MM.1S (cell line): Measurements from ENCODE around the gene CMTM8.

ENCODE experiments used
- DNase-seq: peaks from one replicate; pipeline ENCODE4 v3.0.0-alpha.2; 2015
- H2AFZ ChIP-seq: fragments of 300-600 bp; sonication (generic); 2 replicates; pipeline ENCODE4 v1.6.0; 2016; ENCODE audit warnings: antibody characterized with exemption, low read length
- H3F3A ChIP-seq: fragments of 300-600 bp; sonication (generic); 2 replicates; pipeline ENCODE4 v1.6.1; 2016; ENCODE audit warnings: mild to moderate bottlenecking, antibody characterized with exemption, low read length, moderate library complexity, mixed read lengths; ENCODE audit not compliant: insufficient read depth
- H3K27ac ChIP-seq: fragments of 300-600 bp; sonication (generic); 2 replicates; pipeline ENCODE4 v1.5.1; 2016; ENCODE audit warnings: mild to moderate bottlenecking, low read length
- H3K27me3 ChIP-seq: fragments of 300-600 bp; sonication (generic); replicated peaks from 2 replicates; pipeline ENCODE4 v1.6.0; 2016; ENCODE audit warnings: low read length; ENCODE audit not compliant: insufficient read depth
- H3K36me3 ChIP-seq: fragments of 300-600 bp; sonication (generic); replicated peaks from 2 replicates; pipeline ENCODE4 v1.6.1; 2016; ENCODE audit warnings: mild to moderate bottlenecking, low read length, mixed read lengths; ENCODE audit not compliant: insufficient read depth
- H3K4me1 ChIP-seq: fragments of 300-600 bp; sonication (generic); 2 replicates; pipeline ENCODE4 v1.6.1; 2016; ENCODE audit warnings: low read length, mixed read lengths
- H3K4me2 ChIP-seq: fragments of 300-600 bp; sonication (generic); 2 replicates; pipeline ENCODE4 v1.6.0; 2016; ENCODE audit warnings: low read depth, low read length
- H3K4me3 ChIP-seq: fragments of 300-600 bp; sonication (generic); 2 replicates; pipeline ENCODE4 v1.5.1; 2016; ENCODE audit warnings: low read length, mixed read lengths
- H3K79me2 ChIP-seq: fragments of 300-600 bp; sonication (generic); 2 replicates; pipeline ENCODE4 v1.6.1; 2016; ENCODE audit warnings: mixed run types, low read length, mixed read lengths
- H3K9ac ChIP-seq: fragments of 300-600 bp; sonication (generic); 2 replicates; pipeline ENCODE4 v1.6.1; 2016; ENCODE audit warnings: low read length, mixed read lengths
- H3K9me2 ChIP-seq: fragments of 300-600 bp; sonication (generic); replicated peaks from 2 replicates; pipeline ENCODE4 v1.6.1; 2016; ENCODE audit warnings: mild to moderate bottlenecking, low read length, mixed read lengths; ENCODE audit not compliant: insufficient read depth
- H3K9me3 ChIP-seq: fragments of 300-600 bp; sonication (generic); replicated peaks from 2 replicates; pipeline ENCODE4 v1.6.1; 2016; ENCODE audit warnings: mild to moderate bottlenecking, low read length, mixed read lengths; ENCODE audit not compliant: insufficient read depth
- H4K20me1 ChIP-seq: fragments of 300-600 bp; sonication (generic); 2 replicates; pipeline ENCODE4 v1.6.1; 2016; ENCODE audit warnings: mild to moderate bottlenecking, low read length, moderate library complexity, mixed read lengths; ENCODE audit not compliant: insufficient read depth
- CTCF ChIP-seq: fragments of 300-600 bp; sonication (generic); IDR thresholded peaks from 2 replicates; pipeline ENCODE4 v1.5.1; 2016; ENCODE audit warnings: antibody characterized with exemption, low read length, mixed read lengths
- EZH2 ChIP-seq: fragments of 300-600 bp; sonication (generic); optimal IDR thresholded peaks from 2 replicates; pipeline ENCODE3; 2017; ENCODE audit warnings: low read depth, mild to moderate bottlenecking, antibody characterized with exemption, low read length, mixed read lengths
- EZH2phosphoT487 ChIP-seq: fragments of 300-600 bp; sonication (generic); IDR thresholded peaks from 2 replicates; pipeline ENCODE4 v1.6.1; 2018; ENCODE audit warnings: antibody characterized with exemption, low read length

The CMTM8 gene

GRCh38 chr3:32303977-32304881, 65.7 kb downstream of the CMTM8 start:
- Histone ChIP-seq H2AFZ (no peak overlapping the region), H3K4me3 (no peak overlapping the region), H4K20me1 (no peaks in the 10 kb centered on the region), H3K4me2 (no peak overlapping the region), H3F3A (no peaks in the 10 kb centered on the region), H3K27me3 (no peaks in the 10 kb centered on the region), H3K9me2 (no peaks in the 10 kb centered on the region), H3K27ac (no peak overlapping the region), H3K4me1 (no peaks in the 10 kb centered on the region), H3K9ac (no peak overlapping the region), H3K36me3 (no peaks in the 10 kb centered on the region), H3K9me3 (no peaks in the 10 kb centered on the region), H3K79me2 (no peaks in the 10 kb centered on the region)
- TF ChIP-seq EZH2phosphoT487 = no peak
- TF ChIP-seq CTCF = no peak
- TF ChIP-seq EZH2 = no peak
- no peak for DNase-seq

- Histone ChIP-seq H3K9ac (no peak overlapping the region), H3K79me2 (no peaks in the 10 kb centered on the region), H2AFZ (no peak overlapping the region), H3K27ac (no peak overlapping the region), H4K20me1 (no peaks in the 10 kb centered on the region), H3F3A (no peaks in the 10 kb centered on the region), H3K9me2 (no peaks in the 10 kb centered on the region), H3K4me3 (no peak overlapping the region), H3K4me2 (no peak overlapping the region), H3K27me3 (no peaks in the 10 kb centered on the region), H3K4me1 (no peaks in the 10 kb centered on the region), H3K36me3 (no peaks in the 10 kb centered on the region), H3K9me3 (no peaks in the 10 kb centered on the region)
- DNase-seq = no peak
- no peak for TF ChIP-seq EZH2phosphoT487
- no peak for TF ChIP-seq CTCF
- no peak for TF ChIP-seq EZH2
Observed at GRCh38 chr3:32305361-32305876, 66.9 kb downstream of the CMTM8 start.

- H2AFZ ChIP-seq = no peak overlapping the region
Observed at GRCh38 chr3:32306072-32306471, 67.6 kb downstream of the CMTM8 start.

More at GRCh38 chr3:32306072-32306471, 67.6 kb downstream of the CMTM8 start:
- Histone ChIP-seq H3K4me3 (no peak overlapping the region), H3K36me3 (no peaks in the 10 kb centered on the region), H3K9me2 (no peaks in the 10 kb centered on the region), H3K4me1 (no peaks in the 10 kb centered on the region), H3K9ac (no peak overlapping the region), H3K79me2 (no peaks in the 10 kb centered on the region), H4K20me1 (no peaks in the 10 kb centered on the region), H3K27ac (no peak overlapping the region), H3K27me3 (no peaks in the 10 kb centered on the region), H3K9me3 (no peaks in the 10 kb centered on the region), H3K4me2 (no peak overlapping the region), H3F3A (no peaks in the 10 kb centered on the region)
- TF ChIP-seq EZH2phosphoT487 (no peak), CTCF (no peak), EZH2 (no peak)
- DNase-seq = no peak
